ENCODE results near the gene POTEB. TPM values are rescaled to one million over a fixed set of nuclear protein-coding genes. Genes with fewer than 3 reads are reported as not detected.
"Not testable (repeated sequence)": the region's sequence is repeated elsewhere in the genome, so short reads cannot be mapped to it uniquely, and the experiment has no call there.

POTEB gene
- not detected for polyA plus RNA-seq
- long read RNA-seq, donor 1, result 0 reads
- long read RNA-seq, donor 2, result 0 reads
- long read RNA-seq, donor 3, result 0 reads
- long read RNA-seq, donor 4, result 0 reads
- long read RNA-seq, donor 5, result 0 reads
- long read RNA-seq, donor 6, result 0 reads
- long read RNA-seq, donor 7, result 0 reads
- long read RNA-seq, donor 8, result 0 reads
- long read RNA-seq, donor 9, result 0 reads
- long read RNA-seq, donor 10, result 0 reads
- long read RNA-seq, donor 11, result 0 reads

DNA sequence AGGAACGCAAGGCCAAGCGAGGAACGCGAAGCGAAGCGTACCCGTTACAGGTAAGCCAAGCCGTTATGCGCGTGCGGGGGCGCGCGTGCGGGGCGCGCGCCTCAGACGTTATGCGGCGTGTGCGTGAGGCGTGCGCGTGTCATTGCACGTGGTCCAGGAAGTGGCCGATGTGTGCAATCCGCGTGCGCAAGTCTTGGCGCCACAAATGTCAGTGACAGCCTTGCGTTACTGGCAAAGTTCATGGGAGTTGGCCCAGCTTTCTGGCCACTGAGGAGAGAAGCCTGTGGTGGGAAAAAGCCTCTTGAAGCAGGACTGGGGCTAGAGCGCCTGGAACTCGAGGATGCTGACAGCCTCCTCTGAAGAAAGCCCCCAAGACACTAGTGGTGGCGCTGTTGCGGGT, at the start of gene POTEB:
TSS of gene POTEB (minus strand) at position 101 of the 400 bp plus-strand sequence. CDS start 489 bp downstream, outside the sequence.
- H3K27me3 ChIP-seq (ENCODE audit: control insufficient read depth, insufficient read depth, low read length); H3K27ac ChIP-seq (ENCODE audit: low read length); H3K4me1 ChIP-seq (ENCODE audit: control insufficient read depth, insufficient read depth, low read length); H3K9me3 ChIP-seq (ENCODE audit: control insufficient read depth, low read depth, low read length); H3K4me3 ChIP-seq (ENCODE audit: low read length); H3K36me3 ChIP-seq (ENCODE audit: control insufficient read depth, insufficient read depth, low read length); DNase-seq: not testable (repeated sequence)
- WGBS (ENCODE audit: insufficient coverage, low lambda C conversion rate), result no CpG with 5 or more reads among the region's 36 CpGs

DNA sequence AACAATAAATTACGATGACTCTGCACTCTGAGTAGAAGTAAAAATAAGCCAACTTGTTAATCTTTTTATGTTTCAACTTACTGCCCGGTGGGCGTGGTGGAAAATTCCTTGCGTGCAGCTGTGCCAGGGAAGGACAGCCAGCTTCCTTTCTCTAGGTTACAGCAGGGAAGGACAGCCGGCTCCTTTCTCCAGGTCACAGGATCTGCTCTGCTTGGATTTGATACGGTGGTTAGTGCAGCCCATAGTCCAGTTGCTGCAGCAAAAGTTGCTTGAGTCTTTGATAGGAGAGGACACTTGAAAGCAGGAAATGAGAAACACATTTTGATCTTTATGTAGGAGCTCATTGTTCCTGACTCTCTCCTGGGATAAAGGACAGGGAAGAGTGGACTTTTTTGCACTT, 13.4 kb upstream of the POTEB start:
- not testable (repeated sequence) for H3K36me3 ChIP-seq (ENCODE audit: control insufficient read depth, insufficient read depth, low read length); H3K4me1 ChIP-seq (ENCODE audit: control insufficient read depth, insufficient read depth, low read length); H3K27me3 ChIP-seq (ENCODE audit: control insufficient read depth, insufficient read depth, low read length); H3K27ac ChIP-seq (ENCODE audit: low read length); H3K4me3 ChIP-seq (ENCODE audit: low read length); H3K9me3 ChIP-seq (ENCODE audit: control insufficient read depth, low read depth, low read length); DNase-seq
- no CpG with 5 or more reads among the region's 6 CpGs for WGBS (ENCODE audit: insufficient coverage, low lambda C conversion rate)

GRCh38 chr15:21889542-21889941, 12.0 kb upstream of the POTEB start:
- no CpG with 5 or more reads among the region's 47 CpGs for WGBS (ENCODE audit: insufficient coverage, low lambda C conversion rate)
- not testable (repeated sequence) for H3K27ac ChIP-seq (ENCODE audit: low read length); H3K4me1 ChIP-seq (ENCODE audit: control insufficient read depth, insufficient read depth, low read length); H3K4me3 ChIP-seq (ENCODE audit: low read length); H3K27me3 ChIP-seq (ENCODE audit: control insufficient read depth, insufficient read depth, low read length); H3K9me3 ChIP-seq (ENCODE audit: control insufficient read depth, low read depth, low read length); DNase-seq; H3K36me3 ChIP-seq (ENCODE audit: control insufficient read depth, insufficient read depth, low read length)

GRCh38 chr15:21838831-21839230, 38.7 kb downstream of the POTEB start:
- DNase-seq; H3K4me1 ChIP-seq (ENCODE audit: control insufficient read depth, insufficient read depth, low read length); H3K4me3 ChIP-seq (ENCODE audit: low read length); H3K36me3 ChIP-seq (ENCODE audit: control insufficient read depth, insufficient read depth, low read length); H3K27me3 ChIP-seq (ENCODE audit: control insufficient read depth, insufficient read depth, low read length); H3K27ac ChIP-seq (ENCODE audit: low read length); H3K9me3 ChIP-seq (ENCODE audit: control insufficient read depth, low read depth, low read length): not testable (repeated sequence)
- no CpG with 5 or more reads among the region's 1 CpG for WGBS (ENCODE audit: insufficient coverage, low lambda C conversion rate)

Other genes with a start within 250 kb of the POTEB start
- not detected for gene OR4M2, start 202.8 kb upstream of the POTEB start, polyA plus RNA-seq